Endothelial cell of umbilical vein (primary cell): ENCODE results near the gene UNC5A.

Experiments used
- CTCF ChIP-seq, 2 donors: IDR thresholded peaks; 1 replicate in 1 of 2; 2 replicates in 1 of 2; pipeline ENCODE4 v1.5.1; 2011; ENCODE audit warnings: low read length in 2 of 2, mild to moderate bottlenecking in 2 of 2, moderate library complexity in 2 of 2, control low read depth in 1 of 2, inconsistent platforms in 1 of 2, low read depth in 1 of 2; ENCODE audit not compliant: insufficient read depth in 1 of 2; ENCODE audit errors: extremely low read depth in 1 of 2
- FOS ChIP-seq: IDR thresholded peaks from 2 replicates; pipeline ENCODE4 v1.6.1; 2011; ENCODE audit warnings: mild to moderate bottlenecking, low read length, moderate library complexity, borderline replicate concordance; ENCODE audit not compliant: insufficient read depth
- GATA2 ChIP-seq: IDR thresholded peaks from 2 replicates; pipeline ENCODE4 v1.7.0; 2011; ENCODE audit warnings: low read depth, mild to moderate bottlenecking, moderate library complexity, mixed read lengths, low read length; ENCODE audit not compliant: insufficient read length, insufficient read depth
- POLR2A ChIP-seq: IDR thresholded peaks from 2 replicates; pipeline ENCODE4 v1.6.1; 2012; ENCODE audit warnings: low read depth, mild to moderate bottlenecking, control low read depth, low read length

GRCh38 chr5:176803943-176804498, 6.3 kb upstream of the UNC5A start:
- TF ChIP-seq CTCF (IDR thresholded peaks at IDR 0.05; ENCODE audit: extremely low read depth in 1 of 2, insufficient read depth in 1 of 2, low read depth in 1 of 2, low read length in 2 of 2) (no peak), FOS (no peak), GATA2 (no peak), POLR2A (no peak)
